HG03280 (cell line): ENCODE results near the gene BAIAP2L2.
"Not testable (repeated sequence)": the region's sequence is repeated elsewhere in the genome, so short reads cannot be mapped to it uniquely, and the experiment has no call there.

Source experiments
- ATAC-seq: cut with Tn5 transposase; IDR thresholded peaks from one replicate; pipeline ENCODE4 v1.9.1; 2021; ENCODE audit warnings: mild to moderate bottlenecking, moderate library complexity; ENCODE audit not compliant: unreplicated experiment

BAIAP2L2 gene

GRCh38 chr22:38129856-38130255, 19.4 kb upstream of the BAIAP2L2 start:
- no peak for ATAC-seq

- ATAC-seq: no peak
Observed at GRCh38 chr22:38129021-38129420, 18.5 kb upstream of the BAIAP2L2 start.

GRCh38 chr22:38127869-38128268, 17.4 kb upstream of the BAIAP2L2 start:
- ATAC-seq: no peak

- ATAC-seq: no peak
Observed at GRCh38 chr22:38126928-38127668, 16.6 kb upstream of the BAIAP2L2 start.

GRCh38 chr22:38125751-38126201, 15.3 kb upstream of the BAIAP2L2 start:
- no peak for ATAC-seq

- no peak for ATAC-seq
Observed at GRCh38 chr22:38125038-38125610, 14.6 kb upstream of the BAIAP2L2 start.

- no peak for ATAC-seq
Observed at GRCh38 chr22:38124236-38124974, 13.9 kb upstream of the BAIAP2L2 start.

GRCh38 chr22:38122616-38123015, 12.1 kb upstream of the BAIAP2L2 start:
- ATAC-seq: no peak

GRCh38 chr22:38120359-38121110, 10.1 kb upstream of the BAIAP2L2 start:
- no peak for ATAC-seq

- ATAC-seq: not testable (repeated sequence)
Observed at GRCh38 chr22:38118747-38119146, 8.3 kb upstream of the BAIAP2L2 start.

GRCh38 chr22:38118182-38118581, 7.7 kb upstream of the BAIAP2L2 start:
- ATAC-seq: no peak

- not testable (repeated sequence) for ATAC-seq
Observed at GRCh38 chr22:38117556-38117955, 7.1 kb upstream of the BAIAP2L2 start.

- ATAC-seq: no peak
Observed at GRCh38 chr22:38115423-38116205, 5.1 kb upstream of the BAIAP2L2 start.

GRCh38 chr22:38114484-38115398, 4.3 kb upstream of the BAIAP2L2 start:
- no peak for ATAC-seq

- ATAC-seq: no peak
Observed at GRCh38 chr22:38112381-38112780, 1.9 kb upstream of the BAIAP2L2 start.

- no peak for ATAC-seq
Observed at GRCh38 chr22:38111925-38112355, 1.5 kb upstream of the BAIAP2L2 start.

GRCh38 chr22:38110863-38111852, 674 bp upstream of the BAIAP2L2 start:
- ATAC-seq: no peak

GRCh38 chr22:38109371-38110001, 998 bp downstream of the BAIAP2L2 start:
- no peak for ATAC-seq
